GM12801 (cell line): ENCODE measurements around the gene C2.

Experiments used
- CTCF ChIP-seq: IDR thresholded peaks from one replicate; pipeline ENCODE4 v1.5.1; 2011; ENCODE audit warnings: control low read depth; ENCODE audit not compliant: insufficient read length; ENCODE audit errors: extremely low read depth

Gene C2

GRCh38 chr6:31892821-31893220 is 34.7 kb upstream of the C2 start:
- no peak for TF ChIP-seq CTCF

GRCh38 chr6:31896493-31896855 is 31.0 kb upstream of the C2 start:
- no peak for TF ChIP-seq CTCF

- no peak for TF ChIP-seq CTCF
These were observed 30.5 kb upstream of the C2 start for GRCh38 chr6:31896856-31897611.

- TF ChIP-seq CTCF = no peak
These were observed 29.7 kb upstream of the C2 start, which contains the start of gene EHMT2 for GRCh38 chr6:31897612-31898382. TSS of gene EHMT2 (minus strand) at chr6:31897698. CDS start at chr6:31897677, 21 bp downstream.

- TF ChIP-seq CTCF = no peak
These were observed 29.0 kb upstream of the C2 start for GRCh38 chr6:31898383-31899011.

- no peak for TF ChIP-seq CTCF
These were observed 28.3 kb upstream of the C2 start for GRCh38 chr6:31899215-31899614.
